Large intestine (tissue), 3 donors: Measurements from ENCODE around the gene TMEM259. TPM values are rescaled to one million over a fixed set of nuclear protein-coding genes. Genes with fewer than 3 reads are reported as not detected.

Experiments used
- DNase-seq, 2 donors: peaks; one replicate each; pipeline versions ENCODE4 v3.0.0 to v3.0.0-alpha.2; 2013
- H3K27ac ChIP-seq: one replicate; pipeline ENCODE4 v1.5.1; 2013; ENCODE audit warnings: low read length
- H3K27me3 ChIP-seq: 2 replicates; pipeline ENCODE4 v1.6.1; 2013; ENCODE audit warnings: low read length; ENCODE audit not compliant: control insufficient read depth, insufficient read depth
- H3K36me3 ChIP-seq: 2 replicates; pipeline ENCODE4 v1.6.1; 2013; ENCODE audit warnings: low read length; ENCODE audit not compliant: control insufficient read depth, insufficient read depth
- H3K4me1 ChIP-seq: one replicate; pipeline ENCODE4 v1.6.1; 2013; ENCODE audit warnings: low read length; ENCODE audit not compliant: control insufficient read depth, insufficient read depth
- H3K4me3 ChIP-seq: one replicate; pipeline ENCODE4 v1.5.1; 2013; ENCODE audit warnings: low read length
- H3K9me3 ChIP-seq: one replicate; pipeline ENCODE4 v1.6.1; 2013; ENCODE audit warnings: mild to moderate bottlenecking, low read depth, low read length, moderate library complexity; ENCODE audit not compliant: control insufficient read depth
- WGBS: methylation state at CpG from one replicate; pipeline ENCODE4 v1.1.5; 2013; ENCODE audit warnings: low lambda C conversion rate; ENCODE audit not compliant: insufficient coverage; 5-methylcytosine and 5-hydroxymethylcytosine counted together
- polyA plus RNA-seq: library from polyadenylated mRNA; unstranded; fragments of 120-200 nt; gene quantifications from one replicate; pipeline ENCODE4 v1.2.1, GENCODE V29; 2013

Gene TMEM259
- polyA plus RNA-seq, 1 donor = 144 TPM

DNA sequence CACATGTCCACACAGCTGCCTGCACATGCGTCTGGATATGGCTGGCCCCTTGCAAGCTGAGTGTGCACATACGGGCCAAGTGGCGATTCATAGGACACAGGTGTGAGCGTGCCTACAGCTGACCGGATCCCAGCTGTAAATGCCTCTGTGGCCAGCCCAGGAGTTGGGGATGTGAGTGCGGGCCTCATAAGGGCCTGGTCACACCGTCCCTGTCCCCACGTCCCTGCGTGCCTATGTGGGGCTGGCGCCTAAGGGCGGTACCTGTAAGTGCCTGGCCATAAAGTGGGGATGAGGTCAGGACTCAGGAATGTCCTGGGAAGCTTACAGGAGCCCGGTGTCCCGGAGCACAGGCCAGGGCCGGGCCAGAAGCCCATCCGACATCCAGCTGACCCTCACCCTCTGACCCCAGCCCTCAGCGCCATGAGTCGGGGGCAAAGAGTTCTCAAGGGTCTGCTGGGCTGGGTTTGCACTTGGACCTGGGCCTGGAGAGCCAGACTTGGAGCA, 44.7 kb upstream of the TMEM259 start:
- H3K4me3 ChIP-seq = no peak overlapping the region
- peaks cover 13% of the 10 kb centered on the region for H3K4me1 ChIP-seq
- peak; percentile 51 to 52 for DNase-seq
- peaks cover 41% of the 10 kb centered on the region for H3K9me3 ChIP-seq
- no peaks in the 10 kb centered on the region for H3K36me3 ChIP-seq
- H3K27me3 ChIP-seq = peaks cover 73% of the 10 kb centered on the region
- WGBS = no CpG with 5 or more reads among the region's 17 CpGs
- no peak overlapping the region for H3K27ac ChIP-seq

DNA sequence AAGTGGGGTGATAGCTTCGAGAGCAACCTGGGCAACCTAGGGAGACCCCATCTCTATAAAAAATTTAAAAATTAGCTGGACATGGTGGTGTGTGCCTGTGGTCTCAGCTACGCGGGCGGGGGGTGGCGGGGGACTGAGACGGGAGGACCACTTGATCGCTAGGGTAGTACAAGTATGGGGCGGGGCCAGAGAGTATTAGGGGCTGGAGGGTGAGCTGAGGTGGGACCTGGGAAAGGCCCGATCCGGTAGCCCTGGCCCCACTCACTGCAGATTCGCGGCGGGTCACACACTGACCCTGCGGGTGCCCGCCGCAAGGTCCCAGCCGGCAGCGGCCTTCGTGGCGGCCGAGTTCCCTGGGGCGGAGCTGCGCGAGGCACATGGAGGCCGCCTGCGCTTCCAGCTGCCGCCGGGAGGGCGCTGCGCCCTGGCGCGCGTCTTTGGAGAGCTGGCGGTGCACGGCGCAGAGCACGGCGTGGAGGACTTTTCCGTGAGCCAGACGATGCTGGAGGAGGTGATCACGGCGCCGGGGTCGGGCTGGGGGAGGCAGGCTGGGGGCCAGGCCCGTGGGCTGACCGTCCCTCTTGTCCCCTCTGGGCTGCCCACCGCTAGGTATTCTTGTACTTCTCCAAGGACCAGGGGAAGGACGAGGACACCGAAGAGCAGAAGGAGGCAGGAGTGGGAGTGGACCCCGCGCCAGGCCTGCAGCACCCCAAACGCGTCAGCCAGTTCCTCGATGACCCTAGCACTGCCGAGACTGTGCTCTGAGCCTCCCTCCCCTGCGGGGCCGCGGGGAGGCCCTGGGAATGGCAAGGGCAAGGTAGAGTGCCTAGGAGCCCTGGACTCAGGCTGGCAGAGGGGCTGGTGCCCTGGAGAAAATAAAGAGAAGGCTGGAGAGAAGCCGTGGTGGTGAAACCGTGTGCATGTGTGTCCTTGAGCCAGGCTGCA, 44.0 kb upstream of the TMEM259 start:
- peaks cover 41% of the 10 kb centered on the region for H3K9me3 ChIP-seq
- peaks cover 13% of the 10 kb centered on the region for H3K4me1 ChIP-seq
- no peaks in the 10 kb centered on the region for H3K36me3 ChIP-seq
- H3K4me3 ChIP-seq = no peak overlapping the region
- H3K27ac ChIP-seq = no peak overlapping the region
- DNase-seq = peak in 1 of 2 donors; percentile 58
- no CpG with 5 or more reads among the region's 60 CpGs for WGBS
- peaks cover 65% of the 10 kb centered on the region for H3K27me3 ChIP-seq

DNA sequence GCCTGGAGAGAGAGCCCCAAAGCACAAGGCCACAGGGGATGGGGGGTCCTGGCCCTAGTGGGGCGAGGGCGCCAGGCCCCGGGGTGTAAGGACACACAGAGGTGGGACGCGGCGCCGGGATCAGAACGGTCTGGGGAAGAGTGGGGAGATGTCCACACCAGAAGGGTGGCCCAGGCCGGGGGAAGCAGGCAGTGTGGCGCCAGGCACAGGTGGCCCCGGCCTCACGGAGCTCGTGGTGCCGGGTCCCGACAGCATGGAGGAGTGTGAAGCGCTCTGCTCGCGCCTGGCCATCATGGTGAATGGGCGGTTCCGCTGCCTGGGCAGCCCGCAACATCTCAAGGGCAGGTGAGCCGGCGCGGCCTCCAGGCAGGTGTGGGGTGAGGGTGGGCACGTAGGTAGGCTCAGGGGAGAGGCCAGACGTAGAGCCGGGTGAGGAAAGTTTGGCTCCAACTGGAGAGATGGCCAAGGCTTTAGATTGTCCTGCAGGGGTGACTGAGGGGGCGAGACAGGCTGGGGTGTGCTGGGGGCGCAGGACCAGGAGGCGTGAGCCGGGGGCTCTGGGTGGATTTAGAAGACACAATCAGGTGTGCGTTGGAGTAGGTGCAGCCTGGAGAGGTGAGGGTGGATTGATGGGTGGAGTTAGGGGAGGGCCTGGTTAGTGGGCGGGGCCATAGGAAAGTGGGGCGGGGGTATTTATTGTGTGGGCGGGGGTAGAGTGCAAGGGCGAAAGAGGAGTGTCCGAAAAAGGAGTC, 43.2 kb upstream of the TMEM259 start:
- H3K9me3 ChIP-seq = peaks cover 40% of the 10 kb centered on the region
- no peaks in the 10 kb centered on the region for H3K36me3 ChIP-seq
- H3K27ac ChIP-seq = no peak overlapping the region
- WGBS = 80% methylated on average over 1 of the region's 37 CpGs
- no peak for DNase-seq
- peaks cover 13% of the 10 kb centered on the region for H3K4me1 ChIP-seq
- H3K27me3 ChIP-seq = peaks cover 57% of the 10 kb centered on the region
- no peak overlapping the region for H3K4me3 ChIP-seq

DNA sequence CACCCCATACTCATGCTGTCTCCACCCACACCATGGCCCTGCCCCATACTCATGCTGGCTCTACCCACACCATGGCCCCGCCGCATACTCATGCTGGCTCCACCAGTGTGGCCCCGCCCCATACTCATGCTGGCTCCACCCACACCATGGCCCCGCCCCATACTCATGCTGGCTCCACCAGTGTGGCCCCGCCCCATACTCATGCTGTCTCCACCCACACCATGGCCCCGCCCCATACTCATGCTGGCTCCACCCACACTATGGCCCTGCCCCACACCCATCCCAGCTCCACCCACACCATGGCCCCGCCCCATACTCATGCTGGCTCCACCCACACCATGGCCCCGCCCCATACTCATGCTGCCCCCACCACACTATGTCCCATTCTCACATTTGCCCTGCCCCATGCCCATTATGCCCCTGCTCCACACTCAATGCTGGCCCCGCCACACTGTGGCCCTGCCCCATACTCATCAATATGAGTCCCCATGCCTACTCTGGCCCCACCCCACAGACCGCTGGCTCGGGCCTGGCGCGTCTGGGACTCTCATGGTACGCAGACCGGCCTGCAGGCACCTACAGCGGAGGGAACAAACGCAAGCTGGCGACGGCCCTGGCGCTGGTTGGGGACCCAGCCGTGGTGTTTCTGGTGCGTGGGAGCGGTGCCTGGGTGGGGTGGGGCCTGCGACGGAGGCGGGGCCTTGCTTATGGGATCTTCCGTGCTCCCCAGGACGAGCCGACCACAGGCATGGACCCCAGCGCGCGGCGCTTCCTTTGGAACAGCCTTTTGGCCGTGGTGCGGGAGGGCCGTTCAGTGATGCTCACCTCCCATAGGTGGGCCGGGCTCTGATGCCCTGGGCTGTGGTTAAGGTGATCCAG, 42.3 kb upstream of the TMEM259 start:
- Histone ChIP-seq H3K4me1 (peaks cover 13% of the 10 kb centered on the region), H3K9me3 (peaks cover 40% of the 10 kb centered on the region), H3K27me3 (peaks cover 49% of the 10 kb centered on the region), H3K36me3 (no peaks in the 10 kb centered on the region), H3K27ac (no peak overlapping the region), H3K4me3 (no peak overlapping the region)
- no CpG with 5 or more reads among the region's 37 CpGs for WGBS
- DNase-seq = no peak

DNA sequence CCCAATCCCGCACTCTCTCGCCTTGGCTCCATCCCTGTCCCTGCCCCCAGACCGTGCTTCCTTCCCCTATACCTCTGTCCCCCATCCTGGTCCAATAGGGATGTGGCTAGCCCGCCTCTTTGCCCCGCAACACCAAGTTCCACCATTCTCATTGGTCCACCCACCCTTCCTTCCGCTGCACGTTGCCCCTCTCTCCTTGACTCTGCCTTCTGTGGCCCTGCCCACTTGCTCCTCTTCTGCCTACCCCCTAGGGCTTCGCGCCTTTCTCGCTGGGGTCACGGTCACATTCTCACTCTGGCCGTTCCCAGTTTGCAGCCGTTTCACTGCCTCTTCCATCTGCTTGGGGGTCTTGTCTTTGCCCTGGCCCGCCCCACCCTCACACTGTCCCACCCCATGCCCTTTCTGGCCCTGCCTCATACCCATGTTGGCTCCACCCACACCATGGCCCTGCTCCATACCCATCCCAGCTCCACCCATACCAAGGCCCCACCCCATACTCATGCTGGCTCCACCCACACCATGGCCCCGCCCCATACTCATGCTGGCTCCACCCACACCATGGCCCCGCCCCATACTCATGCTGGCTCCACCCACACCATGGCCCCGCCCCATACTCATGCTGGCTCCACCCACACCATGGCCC, 41.6 kb upstream of the TMEM259 start:
- Histone ChIP-seq H3K36me3 (no peaks in the 10 kb centered on the region), H3K4me1 (peaks cover 13% of the 10 kb centered on the region), H3K9me3 (peaks cover 42% of the 10 kb centered on the region), H3K27ac (no peak overlapping the region), H3K4me3 (no peak overlapping the region), H3K27me3 (peaks cover 41% of the 10 kb centered on the region)
- no peak for DNase-seq
- 60% methylated on average over 1 of the region's 17 CpGs for WGBS

DNA sequence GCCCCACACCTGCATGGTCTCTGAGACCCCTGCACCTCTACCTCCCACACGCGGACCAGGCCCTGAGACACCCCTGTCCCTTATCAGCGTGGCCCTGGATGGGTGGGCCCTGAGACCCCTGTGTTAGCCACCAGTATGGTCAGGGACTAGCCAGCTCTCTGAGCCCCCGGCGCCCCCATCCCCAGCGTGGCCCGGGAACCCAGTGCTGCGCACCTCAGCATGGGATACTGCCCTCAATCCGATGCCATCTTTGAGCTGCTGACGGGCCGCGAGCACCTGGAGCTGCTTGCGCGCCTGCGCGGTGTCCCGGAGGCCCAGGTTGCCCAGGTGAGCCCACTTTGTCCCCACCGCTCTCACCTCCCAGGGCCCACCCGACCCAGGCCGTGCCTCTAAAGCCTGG, 41.1 kb upstream of the TMEM259 start:
- no peak for DNase-seq
- H3K9me3 ChIP-seq = peaks cover 46% of the 10 kb centered on the region
- H3K36me3 ChIP-seq = no peaks in the 10 kb centered on the region

DNA sequence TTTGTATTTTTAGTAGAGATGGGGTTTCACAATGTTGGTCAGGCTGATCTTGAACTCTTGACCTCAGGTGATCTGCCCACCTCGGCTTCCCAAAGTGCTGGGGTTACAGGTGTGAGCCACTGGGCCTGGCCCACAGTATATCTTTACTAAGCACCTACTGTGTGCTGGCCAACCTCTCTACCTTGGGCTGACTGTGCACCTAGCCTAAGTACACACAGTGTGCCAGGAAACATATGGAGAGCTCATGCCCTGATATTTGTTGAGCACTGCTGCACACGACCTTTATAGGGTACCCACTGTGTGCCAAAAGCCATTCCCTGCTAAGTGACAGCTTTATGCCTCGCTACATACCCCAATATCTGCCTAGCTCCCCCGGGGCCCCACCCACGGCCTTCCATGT, 39.8 kb upstream of the TMEM259 start:
- Histone ChIP-seq H3K36me3 (no peaks in the 10 kb centered on the region), H3K4me1 (peaks cover 13% of the 10 kb centered on the region), H3K4me3 (no peak overlapping the region), H3K27me3 (peaks cover 24% of the 10 kb centered on the region), H3K27ac (no peak overlapping the region), H3K9me3 (peaks cover 55% of the 10 kb centered on the region)
- no peak for DNase-seq
- no CpG with 5 or more reads among the region's 5 CpGs for WGBS

More for the DNA sequence above, 41.1 kb upstream of the TMEM259 start:
- Histone ChIP-seq H3K4me1 (peaks cover 13% of the 10 kb centered on the region), H3K27ac (no peak overlapping the region), H3K4me3 (no peak overlapping the region), H3K27me3 (peaks cover 36% of the 10 kb centered on the region)
- WGBS = no CpG with 5 or more reads among the region's 20 CpGs

DNA sequence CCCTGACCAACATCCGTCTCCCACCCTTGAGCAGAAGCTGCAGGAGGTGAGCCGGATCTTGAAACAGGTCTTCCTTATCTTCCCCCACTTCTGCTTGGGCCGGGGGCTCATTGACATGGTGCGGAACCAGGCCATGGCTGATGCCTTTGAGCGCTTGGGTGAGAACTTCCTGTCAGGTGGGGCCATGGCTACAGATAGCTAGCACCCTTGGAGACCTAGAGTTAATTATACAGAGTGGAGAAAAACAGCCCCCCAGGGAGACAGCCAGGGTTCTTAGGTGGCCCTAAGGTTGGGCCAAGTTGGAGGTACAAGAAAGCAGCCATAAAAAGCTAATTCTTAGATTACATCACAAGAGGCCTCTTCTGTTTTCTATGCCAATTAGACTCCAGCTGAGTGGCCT, 37.2 kb upstream of the TMEM259 start:
- no peak for DNase-seq
- no peaks in the 10 kb centered on the region for H3K36me3 ChIP-seq
- no peak overlapping the region for H3K27ac ChIP-seq
- no CpG with 5 or more reads among the region's 5 CpGs for WGBS
- no peaks in the 10 kb centered on the region for H3K4me1 ChIP-seq
- H3K27me3 ChIP-seq = no peaks in the 10 kb centered on the region
- H3K4me3 ChIP-seq = no peak overlapping the region
- H3K9me3 ChIP-seq = peaks cover 54% of the 10 kb centered on the region

DNA sequence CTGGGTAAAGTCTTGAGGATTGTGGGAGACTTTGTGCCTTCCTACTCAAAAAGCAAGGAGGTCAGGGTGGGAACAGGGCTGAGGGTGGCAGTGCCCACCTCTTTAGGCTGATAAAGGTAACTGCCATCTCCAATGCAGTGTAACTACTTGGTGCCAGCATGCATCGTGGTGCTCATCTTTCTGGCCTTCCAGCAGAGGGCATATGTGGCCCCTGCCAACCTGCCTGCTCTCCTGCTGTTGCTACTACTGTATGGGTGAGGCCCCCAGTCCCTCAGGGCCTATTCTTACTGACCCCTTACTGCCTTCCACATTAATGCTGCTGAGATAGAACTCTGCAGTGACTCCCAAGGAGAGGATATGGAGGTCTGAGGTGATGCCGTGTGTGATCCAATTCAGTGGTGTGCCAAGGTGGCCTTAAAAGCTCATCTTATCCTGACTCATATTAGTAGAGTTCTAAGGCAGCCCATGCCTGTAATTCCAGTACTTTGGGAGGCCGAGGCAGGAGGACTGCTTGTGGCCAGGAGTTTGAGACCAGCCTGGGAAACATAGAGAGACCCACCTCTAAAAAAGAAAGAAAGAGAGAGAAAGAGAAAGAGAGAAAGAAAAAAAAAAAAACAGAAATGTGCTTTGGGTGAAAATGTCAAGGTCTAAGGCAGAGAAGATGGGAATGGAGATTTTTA, 36.4 kb upstream of the TMEM259 start:
- Histone ChIP-seq H3K27me3 (no peaks in the 10 kb centered on the region), H3K9me3 (peaks cover 54% of the 10 kb centered on the region), H3K4me1 (no peaks in the 10 kb centered on the region), H3K27ac (no peak overlapping the region), H3K4me3 (no peak overlapping the region), H3K36me3 (no peaks in the 10 kb centered on the region)
- DNase-seq = peak in 1 of 2 donors; percentile 62
- 56% methylated on average over 1 of the region's 3 CpGs for WGBS
